HL-60/S4 (cell line): ENCODE measurements around the gene GARS1.
"Not testable (repeated sequence)": the region's sequence is repeated elsewhere in the genome, so short reads cannot be mapped to it uniquely, and the experiment has no call there.

Experiments
- in situ Hi-C: fragments of 300-500 bp; cut with MboI; formaldehyde crosslinking; loops from 2 replicates; pipeline ENCODE4 v1.14.3; 2022; ENCODE audit warnings: low sequenced_read_pairs

The GARS1 gene

GRCh38 chr7:30594540-30595435, at the start of gene GARS1:
TSS of gene GARS1 (plus strand) at chr7:30594878. CDS start at chr7:30594922, 44 bp downstream.
- in situ Hi-C loops: no loop called here

- in situ Hi-C loops: no loop called here
Observed at GRCh38 chr7:30545791-30546555, 48.7 kb upstream of the GARS1 start.

- in situ Hi-C loops: no loop called here
Observed at GRCh38 chr7:30546596-30546995, 48.1 kb upstream of the GARS1 start.

GRCh38 chr7:30548845-30549244, 45.8 kb upstream of the GARS1 start:
- in situ Hi-C loops: no loop called here

GRCh38 chr7:30549931-30550493, 44.7 kb upstream of the GARS1 start:
- in situ Hi-C loops: no loop called here

- in situ Hi-C loops: no loop called here
Observed at GRCh38 chr7:30552330-30552729, 42.3 kb upstream of the GARS1 start.

GRCh38 chr7:30553141-30553540, 41.5 kb upstream of the GARS1 start:
- in situ Hi-C loops: no loop called here

GRCh38 chr7:30553546-30553945, 41.1 kb upstream of the GARS1 start:
- in situ Hi-C loops: no loop called here

GRCh38 chr7:30555525-30555924, 39.2 kb upstream of the GARS1 start:
- in situ Hi-C loops: no loop called here

- in situ Hi-C loops: no loop called here
Observed at GRCh38 chr7:30556840-30557239, 37.8 kb upstream of the GARS1 start.

GRCh38 chr7:30557245-30557644, 37.4 kb upstream of the GARS1 start:
- in situ Hi-C loops: no loop called here

GRCh38 chr7:30559611-30560010, 35.1 kb upstream of the GARS1 start:
- in situ Hi-C loops: no loop called here

- in situ Hi-C loops: no loop called here
Observed at GRCh38 chr7:30561389-30561788, 33.3 kb upstream of the GARS1 start.

- in situ Hi-C loops: no loop called here
Observed at GRCh38 chr7:30562498-30562897, 32.2 kb upstream of the GARS1 start.

- in situ Hi-C loops: no loop called here
Observed at GRCh38 chr7:30562909-30563308, 31.8 kb upstream of the GARS1 start.

- in situ Hi-C loops: no loop called here
Observed at GRCh38 chr7:30563326-30563942, 31.2 kb upstream of the GARS1 start.

GRCh38 chr7:30564243-30564892, 30.3 kb upstream of the GARS1 start:
- in situ Hi-C loops: no loop called here

GRCh38 chr7:30566596-30566995, 28.1 kb upstream of the GARS1 start:
- in situ Hi-C loops: no loop called here

GRCh38 chr7:30567081-30567480, 27.6 kb upstream of the GARS1 start:
- in situ Hi-C loops: no loop called here

- in situ Hi-C loops: not testable (repeated sequence)
Observed at GRCh38 chr7:30570238-30570637, 24.4 kb upstream of the GARS1 start.
